ENCODE data around the gene SOWAHD.

GRCh38 chrX:119757979-119758730 is at the start of gene SOWAHD:
- no peak for TF ChIP-seq CTCF (IDR thresholded peaks at IDR 0.05; ENCODE audit: insufficient read depth, low read length, poor library complexity, severe bottlenecking)
- TF ChIP-seq EZH2phosphoT487 (conservative IDR thresholded peaks at IDR 0.05; ENCODE audit: low read length) = no peak
